ENCODE data around the gene HACE1.
A peak's percentile ranks its signal among the peaks of the same experiment; 100 is the strongest.
"Not testable (repeated sequence)": the region's sequence is repeated elsewhere in the genome, so short reads cannot be mapped to it uniquely, and the experiment has no call there.

HACE1 gene, protein sequence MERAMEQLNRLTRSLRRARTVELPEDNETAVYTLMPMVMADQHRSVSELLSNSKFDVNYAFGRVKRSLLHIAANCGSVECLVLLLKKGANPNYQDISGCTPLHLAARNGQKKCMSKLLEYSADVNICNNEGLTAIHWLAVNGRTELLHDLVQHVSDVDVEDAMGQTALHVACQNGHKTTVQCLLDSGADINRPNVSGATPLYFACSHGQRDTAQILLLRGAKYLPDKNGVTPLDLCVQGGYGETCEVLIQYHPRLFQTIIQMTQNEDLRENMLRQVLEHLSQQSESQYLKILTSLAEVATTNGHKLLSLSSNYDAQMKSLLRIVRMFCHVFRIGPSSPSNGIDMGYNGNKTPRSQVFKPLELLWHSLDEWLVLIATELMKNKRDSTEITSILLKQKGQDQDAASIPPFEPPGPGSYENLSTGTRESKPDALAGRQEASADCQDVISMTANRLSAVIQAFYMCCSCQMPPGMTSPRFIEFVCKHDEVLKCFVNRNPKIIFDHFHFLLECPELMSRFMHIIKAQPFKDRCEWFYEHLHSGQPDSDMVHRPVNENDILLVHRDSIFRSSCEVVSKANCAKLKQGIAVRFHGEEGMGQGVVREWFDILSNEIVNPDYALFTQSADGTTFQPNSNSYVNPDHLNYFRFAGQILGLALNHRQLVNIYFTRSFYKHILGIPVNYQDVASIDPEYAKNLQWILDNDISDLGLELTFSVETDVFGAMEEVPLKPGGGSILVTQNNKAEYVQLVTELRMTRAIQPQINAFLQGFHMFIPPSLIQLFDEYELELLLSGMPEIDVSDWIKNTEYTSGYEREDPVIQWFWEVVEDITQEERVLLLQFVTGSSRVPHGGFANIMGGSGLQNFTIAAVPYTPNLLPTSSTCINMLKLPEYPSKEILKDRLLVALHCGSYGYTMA

DNA sequence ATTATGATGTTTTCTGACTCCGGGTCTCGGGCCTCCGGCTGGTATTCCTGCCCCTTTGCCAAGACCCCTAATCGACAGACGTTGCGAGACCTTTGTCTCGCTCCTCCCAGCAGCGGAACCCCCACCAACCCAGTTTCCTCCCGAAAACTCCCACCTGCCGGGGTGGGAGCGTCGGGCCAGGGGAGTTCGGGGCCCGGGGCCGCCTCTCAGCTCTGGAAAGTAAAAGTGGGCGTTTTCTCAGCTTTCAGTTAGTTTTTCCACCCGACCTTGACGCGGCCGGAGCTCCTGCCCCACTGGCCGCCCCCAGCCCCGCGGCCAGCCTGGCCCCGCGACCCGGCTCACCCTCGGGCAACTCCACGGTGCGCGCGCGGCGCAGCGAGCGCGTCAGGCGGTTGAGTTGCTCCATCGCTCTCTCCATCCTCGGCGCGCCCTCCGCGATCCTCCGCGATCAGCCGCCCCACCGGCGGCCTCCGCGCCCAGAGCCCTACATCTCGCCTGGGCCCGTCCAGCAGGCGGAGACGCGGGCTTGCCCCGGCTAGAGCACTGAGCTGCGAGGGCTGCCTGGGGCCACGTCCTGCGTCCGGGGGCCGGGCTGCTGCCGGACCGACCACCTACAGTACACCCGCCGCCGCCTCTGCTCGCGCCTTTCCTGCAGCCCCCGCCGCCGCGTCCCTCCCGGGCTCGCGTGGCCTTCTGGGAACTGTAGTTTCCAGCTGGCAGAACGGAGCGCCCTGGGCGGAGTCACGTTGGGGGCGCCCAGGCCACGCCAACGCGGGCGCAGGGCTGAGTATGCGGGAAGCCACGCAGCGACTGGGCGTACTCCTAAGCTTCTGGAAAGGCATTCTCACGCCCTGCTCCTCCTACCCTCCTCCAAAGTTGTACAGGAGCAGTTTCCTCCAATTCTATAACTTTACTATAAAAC is at the start of gene HACE1:
HACE1 (minus strand) TSS at position 695 of the 922 bp plus-strand sequence; CDS start at position 418, 277 bp downstream.
- DNase-seq (ENCODE audit: low read depth) = peak; percentile 77

DNA sequence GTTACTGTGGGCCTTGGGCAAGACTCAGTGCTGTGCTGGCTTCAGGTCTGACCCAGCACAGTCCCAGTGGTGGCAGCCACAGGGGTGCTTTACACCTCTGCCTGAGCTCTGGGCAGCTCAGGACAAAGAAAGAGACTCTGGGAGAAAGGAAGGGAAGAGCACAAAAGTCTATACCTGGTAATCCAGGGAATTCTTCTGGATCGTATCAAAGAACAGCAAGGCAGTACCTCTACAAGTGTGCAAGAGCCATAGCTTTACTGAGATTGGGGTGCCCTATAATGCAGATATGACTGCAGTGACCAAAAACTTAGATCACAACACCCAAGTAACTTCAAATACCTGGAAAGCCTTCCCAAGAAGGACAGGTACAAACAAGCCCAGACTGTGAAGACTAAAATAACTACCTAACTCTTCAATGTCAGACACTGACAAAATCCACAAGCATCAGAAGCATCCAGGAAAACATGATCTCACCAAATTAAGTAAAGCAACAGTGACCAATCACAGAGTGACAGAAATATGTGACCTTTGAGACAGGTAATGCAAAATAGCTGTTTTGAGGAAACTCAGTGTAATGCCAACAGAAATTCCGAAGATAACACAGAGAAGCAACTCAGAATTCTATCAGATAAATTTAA is 49.3 kb upstream of the HACE1 start:
- no peak for DNase-seq (ENCODE audit: low read depth)

DNA sequence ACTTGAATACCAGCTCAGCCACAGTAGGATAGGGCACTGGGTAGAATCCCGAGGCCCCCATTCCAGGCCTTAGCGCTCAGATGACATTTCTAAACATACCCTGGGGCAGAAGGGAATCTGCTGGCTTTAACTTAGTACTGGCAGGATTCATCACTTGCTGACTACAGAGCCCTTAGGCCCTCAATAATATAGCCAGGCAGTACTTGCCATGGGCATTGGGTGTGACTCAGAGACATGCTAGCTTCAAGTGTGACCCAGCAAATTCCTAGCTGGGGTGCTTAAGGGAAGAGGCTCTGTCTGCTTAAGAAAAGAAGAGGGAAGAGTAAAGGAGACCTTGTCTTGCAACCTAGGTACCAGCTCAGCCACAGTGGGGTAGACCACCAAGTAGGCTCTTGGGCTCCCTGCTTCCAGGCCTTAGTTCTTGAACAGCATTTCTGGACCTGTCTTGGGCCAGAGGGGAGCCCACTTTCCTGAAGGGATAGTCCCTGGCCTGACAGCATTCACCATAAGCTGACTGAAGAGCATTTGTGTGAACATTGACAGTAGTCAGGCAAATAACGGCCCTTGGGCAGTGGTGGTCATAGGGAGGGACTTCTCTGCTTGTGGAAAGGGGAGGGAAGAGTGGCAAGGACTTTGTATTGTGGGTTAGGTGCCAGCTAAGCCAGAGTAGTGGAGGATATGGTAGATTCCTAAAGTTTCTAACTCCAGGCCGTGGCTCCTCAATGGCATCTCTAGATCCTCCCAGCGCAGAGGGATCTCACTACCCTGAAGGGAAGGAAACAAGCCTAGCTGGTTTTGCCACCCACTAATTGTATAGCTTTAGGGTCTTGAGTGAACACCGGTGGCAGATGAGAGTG is 48.5 kb upstream of the HACE1 start:
- DNase-seq (ENCODE audit: low read depth) = no peak

DNA sequence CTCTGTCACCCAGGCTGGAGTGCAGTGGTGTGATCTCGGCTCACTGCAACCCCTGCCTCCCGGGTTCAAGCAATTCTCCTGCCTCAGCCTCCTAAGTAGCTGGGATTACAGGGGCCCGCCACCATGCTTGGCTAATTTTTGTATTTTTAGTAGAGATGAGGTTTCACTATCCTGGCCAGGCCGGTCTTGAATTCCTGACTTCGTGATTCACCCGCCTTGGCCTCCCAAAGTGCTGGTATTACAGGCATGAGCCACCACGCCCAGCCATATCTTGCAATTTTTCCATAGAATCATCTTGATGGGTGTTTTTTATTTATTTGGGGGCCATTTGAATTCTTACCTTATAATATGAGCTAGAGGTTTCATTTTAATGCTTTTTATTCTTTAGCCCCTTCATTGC is 39.2 kb upstream of the HACE1 start:
- DNase-seq (ENCODE audit: low read depth) = not testable (repeated sequence)

DNA sequence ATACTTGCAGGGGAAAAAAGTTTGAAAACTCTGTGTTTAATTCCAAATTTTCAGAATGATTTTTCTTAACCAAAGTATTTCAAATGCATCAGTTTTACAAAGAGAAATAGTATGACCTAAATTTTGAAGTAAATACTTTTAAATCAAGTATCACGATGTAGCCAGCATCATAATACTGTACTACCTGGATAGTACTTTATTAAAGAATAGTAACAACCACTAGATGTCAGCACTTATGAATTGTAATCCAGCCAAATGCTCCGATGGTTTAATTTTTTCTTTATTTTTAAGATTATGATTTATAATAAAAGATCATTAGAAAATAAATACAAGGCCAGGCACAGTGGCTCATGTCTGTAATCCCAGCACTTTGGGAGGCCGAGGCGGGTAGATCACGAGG is 37.2 kb upstream of the HACE1 start:
- no peak for DNase-seq (ENCODE audit: low read depth)

DNA sequence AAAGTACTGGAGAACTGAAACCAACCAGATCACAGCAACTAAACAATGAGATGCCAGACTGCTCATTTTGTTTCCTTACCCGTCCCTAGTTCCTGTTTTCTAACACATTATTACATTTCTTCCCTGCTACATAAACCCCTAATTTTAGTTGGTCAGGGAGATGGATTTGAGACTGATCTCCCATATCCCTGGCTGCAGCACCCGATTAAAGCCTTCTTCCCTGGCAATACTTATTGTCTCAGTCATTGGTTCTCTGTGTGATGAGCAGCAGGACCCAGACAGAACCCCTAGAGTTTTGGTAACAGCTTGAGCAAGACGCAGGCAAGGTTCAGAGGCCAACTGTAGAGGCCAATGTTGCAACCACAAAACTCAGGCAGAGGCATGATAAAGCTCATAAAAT is 28.3 kb upstream of the HACE1 start:
- no peak for DNase-seq (ENCODE audit: low read depth)

DNA sequence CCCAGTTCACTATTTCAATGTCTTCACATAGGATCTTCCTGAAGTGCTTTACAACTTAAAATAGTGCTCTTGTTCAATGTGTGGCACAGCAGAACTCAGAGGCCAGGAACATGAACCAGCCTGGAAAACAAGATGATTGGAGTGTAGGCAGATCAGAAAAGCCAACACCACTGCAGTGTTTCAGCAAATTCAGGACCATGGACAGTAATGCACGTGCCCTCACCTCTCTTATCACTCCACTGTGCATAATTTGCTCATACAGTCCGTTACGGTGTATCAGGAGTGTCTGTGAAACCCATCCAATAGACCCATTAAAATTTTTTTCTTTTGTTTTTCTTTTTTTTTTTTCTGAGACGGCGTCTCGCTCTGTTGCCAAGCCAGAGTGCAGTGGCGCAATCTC is 27.6 kb upstream of the HACE1 start:
- no peak for DNase-seq (ENCODE audit: low read depth)

DNA sequence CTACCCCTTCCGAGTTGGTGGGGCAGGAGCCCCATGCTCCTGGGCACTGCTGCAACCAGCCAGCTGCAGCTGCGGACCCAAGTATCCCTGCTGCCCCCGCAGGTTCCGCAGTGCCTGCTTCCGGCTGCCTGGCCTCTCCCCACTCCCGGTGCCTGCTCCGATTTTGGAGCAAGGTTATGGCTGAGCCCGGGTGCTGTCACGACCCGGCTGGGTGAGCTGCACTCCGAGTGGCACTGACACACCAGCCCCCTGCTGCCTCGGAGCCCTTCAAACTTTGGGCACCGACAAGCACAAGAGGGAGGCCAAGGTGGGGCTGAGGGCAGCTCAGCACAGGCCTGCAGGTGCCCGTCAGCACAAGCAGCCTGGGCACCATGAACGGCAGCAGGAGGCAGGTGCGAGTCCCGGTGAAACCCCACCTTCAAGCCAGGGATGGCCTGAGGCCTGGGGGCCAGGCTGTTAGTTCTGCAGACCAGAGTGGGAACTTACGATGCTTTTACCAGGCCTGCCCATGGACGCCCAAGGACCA is 25.9 kb upstream of the HACE1 start:
- DNase-seq (ENCODE audit: low read depth) = no peak

DNA sequence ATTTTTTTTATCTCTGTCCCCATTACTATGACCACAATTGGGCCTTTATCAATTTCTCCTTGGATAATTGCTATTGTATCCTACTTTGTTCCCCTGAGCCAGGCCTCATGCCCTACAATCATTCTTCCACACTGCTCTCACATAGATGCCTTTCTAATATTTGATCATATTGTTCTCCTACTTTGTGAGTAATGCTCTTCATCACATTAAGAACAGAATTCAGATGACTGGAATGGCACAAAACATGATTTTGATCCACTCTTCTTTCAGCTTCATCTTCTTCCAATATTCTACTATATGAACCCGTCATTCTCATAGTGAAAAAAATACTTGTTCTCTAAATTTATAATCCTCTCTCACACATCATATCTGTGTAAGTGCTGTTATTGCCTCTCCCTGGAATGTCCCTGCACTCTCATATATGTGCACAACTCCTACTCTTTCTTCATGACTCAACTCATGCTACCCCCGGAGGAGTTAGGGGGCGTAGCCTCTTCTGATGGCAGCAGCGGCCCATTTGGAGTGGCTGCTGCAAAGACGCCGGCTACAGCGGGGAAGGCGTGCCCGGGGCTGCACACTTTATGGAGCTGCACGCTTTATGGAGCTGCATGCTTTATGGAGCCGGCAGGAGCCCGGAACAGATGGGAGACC is 25.3 kb upstream of the HACE1 start:
- no peak for DNase-seq (ENCODE audit: low read depth)

DNA sequence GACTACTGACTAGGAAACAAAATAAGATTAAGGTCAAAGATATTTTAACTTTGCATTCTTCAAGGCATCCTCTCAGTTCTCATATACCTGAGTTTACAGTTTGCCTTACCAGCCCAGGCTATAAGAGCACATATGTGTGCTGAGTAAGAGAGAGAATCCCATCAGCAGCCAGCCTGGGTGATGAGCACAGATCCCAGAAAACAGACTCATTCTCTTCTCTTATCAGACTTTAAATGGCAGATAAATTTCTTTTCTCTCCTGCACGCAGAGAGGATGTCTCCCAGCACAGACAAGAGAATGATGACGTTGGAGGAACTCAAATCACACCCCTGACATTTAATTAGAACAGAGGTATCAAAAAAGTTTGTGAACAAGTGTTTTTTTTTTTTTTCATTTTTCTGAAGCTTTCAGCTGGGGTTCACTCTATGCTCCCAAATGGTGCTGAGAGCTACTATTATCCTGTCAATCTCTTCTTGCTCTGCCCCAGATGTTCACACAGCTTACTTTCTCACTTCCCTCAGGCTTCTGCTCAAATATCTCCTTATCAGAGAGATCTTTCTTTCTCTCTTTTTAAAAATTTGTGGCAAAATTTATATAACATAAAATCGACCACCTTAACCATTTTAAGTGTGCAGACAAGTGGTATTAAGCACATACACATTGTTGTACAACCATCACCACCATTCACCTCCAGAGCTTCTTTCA is 22.4 kb upstream of the HACE1 start:
- no peak for DNase-seq (ENCODE audit: low read depth)

DNA sequence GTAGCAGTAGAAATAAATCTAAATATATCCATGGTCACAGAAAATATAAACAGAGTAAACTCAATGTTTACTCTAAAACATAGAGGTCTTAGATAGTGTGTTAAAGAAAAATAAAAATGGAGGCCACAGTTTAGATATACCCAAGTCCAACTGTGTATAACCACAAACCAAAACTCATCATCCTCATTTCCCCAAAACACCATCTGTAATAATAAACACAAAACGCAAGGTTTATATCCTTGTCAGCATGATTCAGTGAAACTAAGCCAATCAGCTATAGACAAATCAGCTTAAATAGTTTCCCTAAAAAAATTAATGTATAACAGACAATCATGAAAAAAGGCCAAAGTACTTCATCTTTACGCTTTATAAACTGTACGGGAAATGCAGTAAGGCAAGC is 2.7 kb upstream of the HACE1 start:
- no peak for DNase-seq (ENCODE audit: low read depth)

DNA sequence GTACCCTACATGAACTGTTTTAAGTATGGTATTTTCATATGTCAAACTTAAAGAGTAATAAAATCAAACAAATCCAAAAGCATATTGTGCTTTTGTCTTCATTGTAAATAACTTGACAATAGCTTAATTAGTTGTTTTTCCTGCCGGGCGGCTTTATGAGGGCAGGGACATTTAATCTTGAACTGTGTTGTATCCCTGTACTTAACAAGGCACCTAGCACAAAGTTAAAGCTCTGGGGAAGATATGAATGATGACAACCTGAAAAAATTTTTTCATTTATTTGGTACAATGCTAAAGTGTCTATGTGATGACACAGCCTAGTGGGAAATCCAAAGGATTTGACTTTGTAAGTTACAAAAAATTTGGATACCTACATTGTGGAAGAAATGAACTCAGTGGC is 502 bp upstream of the HACE1 start:
- DNase-seq (ENCODE audit: low read depth) = no peak

DNA sequence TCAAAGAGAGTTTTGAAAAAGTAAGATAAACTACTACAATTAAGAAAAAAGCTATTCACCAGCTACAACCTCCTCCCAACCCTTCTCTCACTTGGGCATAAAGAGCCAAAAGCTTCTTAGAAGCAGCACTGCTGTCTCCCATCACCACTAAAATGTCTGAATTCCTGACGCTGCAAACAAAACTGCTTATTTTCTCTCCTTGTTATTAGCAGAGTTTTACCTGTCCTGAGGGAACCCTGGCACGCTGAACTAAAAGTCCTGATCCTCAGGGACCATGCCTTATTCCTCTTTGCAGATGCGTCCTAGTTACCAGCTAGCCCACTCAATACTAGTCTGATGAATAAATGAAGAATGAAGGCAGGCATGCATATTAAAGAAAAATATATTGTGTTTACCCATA is 1.1 kb downstream of the HACE1 start:
- no peak for DNase-seq (ENCODE audit: low read depth)

DNA sequence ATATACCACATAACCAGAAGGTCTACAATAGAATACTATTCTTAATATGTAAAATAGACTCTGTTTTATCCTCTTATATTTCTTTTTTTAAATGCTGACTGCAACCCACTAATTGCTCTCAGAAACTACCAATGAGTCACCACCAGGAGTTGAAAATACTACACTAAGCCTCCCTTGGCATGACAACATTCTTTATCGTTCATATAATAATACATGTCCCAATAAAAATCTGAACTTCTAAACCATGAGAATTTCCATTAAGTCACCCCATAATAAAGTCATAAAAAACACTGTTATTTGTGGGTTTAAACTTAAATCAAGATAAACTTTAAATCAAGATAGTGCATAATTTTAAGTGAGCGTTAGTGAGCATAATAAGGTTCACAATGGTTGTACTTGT is 4.2 kb downstream of the HACE1 start:
- DNase-seq (ENCODE audit: low read depth) = no peak

DNA sequence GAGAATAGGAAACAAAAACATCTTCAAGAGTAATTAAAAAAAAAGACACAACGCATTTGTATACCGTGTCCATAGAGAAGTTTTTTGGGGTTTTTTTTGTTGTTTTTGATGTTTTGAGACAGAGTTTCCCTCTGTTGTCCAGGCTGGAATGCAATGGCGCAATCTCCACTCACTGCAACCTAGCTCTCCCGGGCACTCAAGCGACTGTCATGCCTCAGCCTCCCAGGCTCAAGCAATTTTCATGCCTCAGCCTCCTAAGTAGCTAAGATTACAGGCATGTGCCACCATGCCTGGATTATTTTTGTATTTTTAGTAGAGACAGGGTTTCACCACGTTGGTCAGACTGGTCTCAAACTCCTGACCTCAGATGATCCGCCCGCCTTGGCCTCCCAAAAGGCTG is 12.0 kb downstream of the HACE1 start:
- DNase-seq (ENCODE audit: low read depth) = not testable (repeated sequence)

DNA sequence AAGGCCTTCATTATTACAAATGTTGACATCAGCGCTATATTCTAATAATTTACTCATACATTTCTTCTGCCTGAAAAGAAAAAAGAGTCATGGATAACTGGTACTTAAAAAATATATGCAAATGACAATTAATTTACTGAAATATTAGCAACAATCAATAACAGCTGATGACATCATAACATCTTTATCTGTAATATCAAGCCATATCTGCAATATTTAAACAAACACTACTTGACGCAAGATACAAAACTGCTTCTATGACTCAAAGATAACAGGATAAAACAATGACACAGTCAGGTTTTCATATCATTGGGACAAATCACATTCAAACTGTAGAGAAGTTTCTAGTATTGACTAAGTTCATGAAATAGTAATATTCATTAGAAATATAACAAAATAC is 16.5 kb downstream of the HACE1 start:
- no peak for DNase-seq (ENCODE audit: low read depth)

DNA sequence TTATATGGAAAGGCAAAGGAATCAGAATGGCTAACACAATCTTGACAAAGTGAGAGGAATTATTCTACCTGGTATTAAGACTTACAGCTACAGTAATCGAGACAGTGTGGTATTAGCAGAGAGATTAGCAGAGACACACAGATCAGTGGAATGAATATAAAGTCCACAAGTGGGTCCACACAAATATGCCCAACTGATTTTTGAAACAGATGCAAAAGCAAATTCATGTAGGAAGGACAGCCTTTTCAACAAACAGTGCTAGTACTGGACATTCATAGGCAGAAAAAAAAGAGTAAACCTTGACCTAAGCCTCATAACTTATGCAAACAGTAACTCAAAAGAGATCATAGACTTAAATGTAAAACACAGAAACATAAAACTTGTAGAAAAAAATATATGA is 22.6 kb downstream of the HACE1 start:
- DNase-seq (ENCODE audit: low read depth) = no peak

DNA sequence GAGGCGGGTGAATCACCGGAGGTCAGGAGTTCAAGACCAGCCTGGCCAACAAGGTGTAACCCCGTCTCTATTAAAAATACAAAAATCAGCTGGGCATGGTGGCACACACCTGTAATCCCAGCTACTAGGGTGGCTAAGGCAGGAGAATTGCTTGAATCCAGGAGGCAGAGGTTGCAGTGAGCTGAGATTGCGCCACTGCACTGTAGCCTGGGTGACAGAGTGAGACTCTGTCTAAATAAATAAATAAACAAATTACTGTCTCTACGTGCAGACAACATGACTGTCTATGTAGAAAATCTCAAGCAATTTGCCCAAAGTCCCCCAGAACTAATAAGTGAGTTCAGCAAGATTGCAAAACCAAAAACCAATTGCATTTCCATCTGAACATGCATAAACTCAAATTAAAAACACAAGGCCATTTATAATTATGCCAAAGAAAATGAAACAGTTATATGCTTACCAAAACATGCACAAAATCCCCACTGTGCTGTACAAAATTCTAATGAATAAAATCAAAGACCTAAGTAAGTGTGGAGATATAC is 23.2 kb downstream of the HACE1 start:
- not testable (repeated sequence) for DNase-seq (ENCODE audit: low read depth)

DNA sequence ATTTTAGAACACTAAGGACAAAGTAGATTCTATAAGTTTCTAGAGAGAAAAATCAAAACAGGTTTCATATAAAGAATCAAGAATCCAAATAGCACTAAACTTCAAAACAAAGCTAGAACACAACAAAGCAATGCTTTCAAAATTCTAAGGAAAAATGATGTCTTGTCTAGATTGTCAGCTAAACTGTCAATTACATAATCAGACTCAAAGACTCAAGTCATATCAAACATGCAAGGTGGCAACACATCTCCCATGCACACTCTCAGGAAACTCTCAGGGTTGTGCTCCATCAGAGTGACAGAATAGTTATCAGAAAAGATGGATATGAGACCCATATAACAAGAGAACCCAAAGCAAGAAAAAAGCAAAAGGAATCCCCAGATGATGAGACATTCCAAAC is 23.9 kb downstream of the HACE1 start:
- DNase-seq (ENCODE audit: low read depth) = no peak

Data from stimulated activated CD8-positive, alpha-beta memory T cell treated with anti-CD3 and anti-CD28 coated beads, Interleukin-15, amount 100 ng/mL, for 1 hour (primary cell).